Skeletal muscle satellite cell (primary cell): ENCODE data around the gene P4HA1.
"Not testable (repeated sequence)": the region's sequence is repeated elsewhere in the genome, so short reads cannot be mapped to it uniquely, and the experiment has no call there.

ENCODE experiments used
- H3K27me3 ChIP-seq: 2 replicates; pipeline ENCODE4 v1.7.0; 2013; ENCODE audit warnings: low read length; ENCODE audit not compliant: control insufficient read depth, insufficient read depth
- H3K36me3 ChIP-seq: 2 replicates; pipeline ENCODE4 v1.7.0; 2013; ENCODE audit warnings: mild to moderate bottlenecking, control low read depth, low read length; ENCODE audit not compliant: insufficient read depth
- H3K4me1 ChIP-seq: 2 replicates; pipeline ENCODE4 v1.7.0; 2013; ENCODE audit warnings: low read length; ENCODE audit not compliant: control insufficient read depth, insufficient read depth
- H3K4me2 ChIP-seq: 2 replicates; pipeline ENCODE4 v1.7.0; 2013; ENCODE audit warnings: mild to moderate bottlenecking, low read length
- H3K4me3 ChIP-seq: 2 replicates; pipeline ENCODE4 v1.7.0; 2013; ENCODE audit warnings: low read length
- H3K9ac ChIP-seq: 2 replicates; pipeline ENCODE4 v1.7.0; 2013; ENCODE audit warnings: mild to moderate bottlenecking, low read depth, low read length, moderate library complexity
- H3K9me3 ChIP-seq: replicated peaks from 2 replicates; pipeline ENCODE4 v1.7.0; 2013; ENCODE audit warnings: mild to moderate bottlenecking, control low read depth, low read length

The P4HA1 gene

DNA sequence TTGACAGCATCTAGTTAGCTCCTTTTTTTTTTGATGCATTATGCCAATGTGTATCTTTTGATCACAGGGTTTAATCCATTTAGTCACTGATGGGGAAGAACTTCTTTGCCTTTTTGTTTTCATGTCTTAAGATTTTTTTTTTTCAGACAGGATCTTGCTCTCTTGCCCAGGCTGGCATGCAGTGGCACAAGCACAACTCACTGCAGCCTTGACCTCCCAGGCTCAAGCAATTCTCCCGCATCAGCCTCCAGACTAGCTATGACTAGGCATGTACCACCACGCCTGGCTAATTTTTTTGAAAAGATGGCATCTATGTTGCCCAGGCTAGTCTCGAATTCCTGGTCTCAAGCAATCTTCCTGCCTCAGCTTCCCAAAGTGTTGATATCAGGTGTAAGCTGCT, 95.7 kb downstream of the P4HA1 start:
- Histone ChIP-seq H3K4me3 (no peak overlapping the region), H3K9me3 (no peaks in the 10 kb centered on the region), H3K4me2 (no peak overlapping the region), H3K36me3 (peaks cover 46% of the 10 kb centered on the region), H3K4me1 (no peaks in the 10 kb centered on the region), H3K27me3 (no peaks in the 10 kb centered on the region), H3K9ac (no peak overlapping the region)

- Histone ChIP-seq H3K9ac (no peak overlapping the region), H3K9me3 (no peaks in the 10 kb centered on the region), H3K36me3 (peaks cover 22% of the 10 kb centered on the region), H3K4me1 (no peaks in the 10 kb centered on the region), H3K27me3 (no peaks in the 10 kb centered on the region), H3K4me3 (no peak overlapping the region), H3K4me2 (no peak overlapping the region)
These were observed 99.6 kb downstream of the P4HA1 start for GRCh38 chr10:72997099-72997498.

- not testable (repeated sequence) for H3K9ac ChIP-seq, H3K4me2 ChIP-seq, H3K9me3 ChIP-seq, H3K27me3 ChIP-seq, H3K4me3 ChIP-seq, H3K36me3 ChIP-seq, H3K4me1 ChIP-seq
These were observed 101.2 kb downstream of the P4HA1 start for GRCh38 chr10:72995459-72995858.

GRCh38 chr10:72989771-72990170, 106.9 kb downstream of the P4HA1 start:
- H3K9ac ChIP-seq, H3K9me3 ChIP-seq, H3K4me2 ChIP-seq, H3K27me3 ChIP-seq, H3K4me3 ChIP-seq, H3K4me1 ChIP-seq, H3K36me3 ChIP-seq: not testable (repeated sequence)

- not testable (repeated sequence) for H3K9me3 ChIP-seq, H3K27me3 ChIP-seq, H3K9ac ChIP-seq, H3K4me1 ChIP-seq, H3K36me3 ChIP-seq, H3K4me3 ChIP-seq, H3K4me2 ChIP-seq
These were observed 112.0 kb downstream of the P4HA1 start for GRCh38 chr10:72984618-72985017.

- Histone ChIP-seq H3K4me3 (no peak overlapping the region), H3K4me1 (no peaks in the 10 kb centered on the region), H3K9ac (no peak overlapping the region), H3K9me3 (peaks cover 12% of the 10 kb centered on the region), H3K27me3 (no peaks in the 10 kb centered on the region), H3K4me2 (no peak overlapping the region), H3K36me3 (no peaks in the 10 kb centered on the region)
These were observed 114.7 kb downstream of the P4HA1 start for GRCh38 chr10:72981882-72982529.

DNA sequence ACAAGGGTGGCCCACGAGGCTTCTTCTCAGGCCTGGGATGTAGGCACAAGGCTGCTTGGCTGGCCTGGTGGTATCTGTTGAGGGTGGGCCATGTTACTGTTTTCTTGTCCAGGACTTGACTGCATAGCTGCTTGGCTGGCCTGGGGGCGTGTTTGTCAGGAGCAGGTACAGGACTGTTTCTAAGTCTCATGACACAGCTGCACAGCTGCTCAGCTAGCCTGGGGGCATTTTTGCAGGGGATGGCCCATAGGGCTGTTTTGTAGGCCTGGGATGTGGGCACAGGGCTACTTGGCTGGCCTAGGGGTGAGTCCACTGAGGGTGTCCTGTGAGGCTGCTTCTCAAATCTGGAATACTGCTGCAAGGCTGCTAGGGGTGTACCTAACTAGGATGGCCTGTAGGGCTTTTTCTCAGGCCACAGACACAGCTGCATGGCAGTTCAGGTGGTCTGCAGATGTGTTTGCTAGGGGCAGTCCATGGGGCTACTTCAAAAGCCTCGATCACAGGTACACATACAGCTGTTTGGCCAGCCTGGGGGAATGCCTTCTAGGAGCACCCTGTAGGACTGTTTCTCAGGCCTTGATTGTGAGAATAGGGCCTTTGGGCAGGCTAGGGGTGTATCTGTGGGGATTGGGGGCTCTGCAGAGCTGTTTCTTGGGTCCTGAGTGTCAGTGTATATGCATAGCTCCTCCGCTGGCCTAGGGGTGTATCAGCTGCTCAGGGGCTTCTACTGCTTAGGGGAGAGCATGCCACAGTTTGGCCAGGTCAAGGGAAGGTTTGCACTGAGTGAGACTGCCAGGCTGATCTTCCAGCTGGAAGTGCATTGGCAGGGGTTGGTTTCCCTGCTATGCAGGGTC, 115.4 kb downstream of the P4HA1 start:
- no peaks in the 10 kb centered on the region for H3K27me3 ChIP-seq
- H3K4me3 ChIP-seq: no peak overlapping the region

DNA sequence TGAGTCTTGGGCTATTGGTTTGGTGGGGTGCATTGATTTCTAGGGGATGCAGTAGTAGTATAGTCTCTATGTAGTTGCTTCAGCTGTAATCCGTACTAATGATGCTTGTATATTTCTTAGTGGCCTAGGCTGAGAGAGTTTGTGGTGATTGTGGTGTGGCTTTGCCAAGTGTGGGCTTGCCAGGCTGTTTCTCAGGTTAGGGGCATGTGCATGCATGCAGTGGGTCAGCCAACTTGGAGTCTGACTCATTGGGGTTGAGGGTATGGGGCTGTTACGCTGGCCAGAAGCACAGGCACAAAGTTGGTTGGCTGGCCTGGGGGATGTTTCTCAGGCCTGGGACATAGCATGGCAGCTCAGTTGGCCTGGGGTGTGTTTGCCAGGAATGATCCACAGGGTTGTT, 116.3 kb downstream of the P4HA1 start:
- H3K27me3 ChIP-seq: no peaks in the 10 kb centered on the region
- no peaks in the 10 kb centered on the region for H3K36me3 ChIP-seq
- H3K9ac ChIP-seq: no peak overlapping the region
- no peaks in the 10 kb centered on the region for H3K4me1 ChIP-seq
- no peak overlapping the region for H3K4me3 ChIP-seq
- H3K9me3 ChIP-seq: peaks cover 12% of the 10 kb centered on the region
- no peak overlapping the region for H3K4me2 ChIP-seq

More for the DNA sequence above, 115.4 kb downstream of the P4HA1 start:
- no peaks in the 10 kb centered on the region for H3K36me3 ChIP-seq
- H3K4me1 ChIP-seq: no peaks in the 10 kb centered on the region
- H3K9me3 ChIP-seq: peaks cover 12% of the 10 kb centered on the region
- H3K9ac ChIP-seq: no peak overlapping the region
- H3K4me2 ChIP-seq: no peak overlapping the region

- Histone ChIP-seq H3K4me2 (no peak overlapping the region), H3K4me3 (no peak overlapping the region), H3K4me1 (no peaks in the 10 kb centered on the region), H3K36me3 (no peaks in the 10 kb centered on the region), H3K27me3 (no peaks in the 10 kb centered on the region), H3K9me3 (peaks cover 12% of the 10 kb centered on the region), H3K9ac (no peak overlapping the region)
These were observed 117.0 kb downstream of the P4HA1 start for GRCh38 chr10:72979709-72980108.

- H3K9me3 ChIP-seq: peaks cover 12% of the 10 kb centered on the region
- no peak overlapping the region for H3K9ac ChIP-seq
- no peaks in the 10 kb centered on the region for H3K36me3 ChIP-seq
- H3K27me3 ChIP-seq: no peaks in the 10 kb centered on the region
- no peak overlapping the region for H3K4me3 ChIP-seq
- no peaks in the 10 kb centered on the region for H3K4me1 ChIP-seq
- no peak overlapping the region for H3K4me2 ChIP-seq
These were observed 119.8 kb downstream of the P4HA1 start for GRCh38 chr10:72976886-72977285.
